ENCODE measurements around the gene TNFRSF12A.
"Not testable (repeated sequence)": the region's sequence is repeated elsewhere in the genome, so short reads cannot be mapped to it uniquely, and the experiment has no call there.

TNFRSF12A gene

GRCh38 chr16:3068487-3068886, 48.3 kb downstream of the TNFRSF12A start:
- no peak for DNase-seq (ENCODE audit: low read depth)
- no peak overlapping the region for H3K4me3 ChIP-seq (ENCODE audit: low read depth, low read length)
- TF ChIP-seq, protein P1, sequence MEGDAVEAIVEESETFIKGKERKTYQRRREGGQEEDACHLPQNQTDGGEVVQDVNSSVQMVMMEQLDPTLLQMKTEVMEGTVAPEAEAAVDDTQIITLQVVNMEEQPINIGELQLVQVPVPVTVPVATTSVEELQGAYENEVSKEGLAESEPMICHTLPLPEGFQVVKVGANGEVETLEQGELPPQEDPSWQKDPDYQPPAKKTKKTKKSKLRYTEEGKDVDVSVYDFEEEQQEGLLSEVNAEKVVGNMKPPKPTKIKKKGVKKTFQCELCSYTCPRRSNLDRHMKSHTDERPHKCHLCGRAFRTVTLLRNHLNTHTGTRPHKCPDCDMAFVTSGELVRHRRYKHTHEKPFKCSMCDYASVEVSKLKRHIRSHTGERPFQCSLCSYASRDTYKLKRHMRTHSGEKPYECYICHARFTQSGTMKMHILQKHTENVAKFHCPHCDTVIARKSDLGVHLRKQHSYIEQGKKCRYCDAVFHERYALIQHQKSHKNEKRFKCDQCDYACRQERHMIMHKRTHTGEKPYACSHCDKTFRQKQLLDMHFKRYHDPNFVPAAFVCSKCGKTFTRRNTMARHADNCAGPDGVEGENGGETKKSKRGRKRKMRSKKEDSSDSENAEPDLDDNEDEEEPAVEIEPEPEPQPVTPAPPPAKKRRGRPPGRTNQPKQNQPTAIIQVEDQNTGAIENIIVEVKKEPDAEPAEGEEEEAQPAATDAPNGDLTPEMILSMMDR (IDR thresholded peaks at IDR 0.05; ENCODE audit: control insufficient read depth, extremely low read depth, insufficient read depth), result no peak

DNA sequence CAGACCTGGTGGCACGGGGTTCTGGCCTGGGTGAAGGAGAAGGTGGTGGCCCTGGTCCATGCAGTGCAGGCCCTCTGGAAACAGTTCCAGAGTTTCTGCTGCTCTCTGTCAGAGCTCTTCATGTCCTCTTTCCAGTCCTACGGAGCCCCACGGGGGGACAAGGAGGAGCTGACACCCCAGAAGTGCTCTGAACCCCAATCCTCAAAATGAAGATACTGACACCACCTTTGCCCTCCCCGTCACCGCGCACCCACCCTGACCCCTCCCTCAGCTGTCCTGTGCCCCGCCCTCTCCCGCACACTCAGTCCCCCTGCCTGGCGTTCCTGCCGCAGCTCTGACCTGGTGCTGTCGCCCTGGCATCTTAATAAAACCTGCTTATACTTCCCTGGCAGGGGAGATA, 49.0 kb downstream of the TNFRSF12A start:
- not testable (repeated sequence) for H3K4me3 ChIP-seq (ENCODE audit: low read depth, low read length); DNase-seq (ENCODE audit: low read depth)

- TF ChIP-seq, protein P1 (IDR thresholded peaks at IDR 0.05; ENCODE audit: control insufficient read depth, extremely low read depth, insufficient read depth), result no peak
- no peak for DNase-seq (ENCODE audit: low read depth)
- H3K4me3 ChIP-seq (ENCODE audit: low read depth, low read length), result no peak overlapping the region
These were observed 50.5 kb downstream of the TNFRSF12A start for GRCh38 chr16:3070608-3071111.

DNA sequence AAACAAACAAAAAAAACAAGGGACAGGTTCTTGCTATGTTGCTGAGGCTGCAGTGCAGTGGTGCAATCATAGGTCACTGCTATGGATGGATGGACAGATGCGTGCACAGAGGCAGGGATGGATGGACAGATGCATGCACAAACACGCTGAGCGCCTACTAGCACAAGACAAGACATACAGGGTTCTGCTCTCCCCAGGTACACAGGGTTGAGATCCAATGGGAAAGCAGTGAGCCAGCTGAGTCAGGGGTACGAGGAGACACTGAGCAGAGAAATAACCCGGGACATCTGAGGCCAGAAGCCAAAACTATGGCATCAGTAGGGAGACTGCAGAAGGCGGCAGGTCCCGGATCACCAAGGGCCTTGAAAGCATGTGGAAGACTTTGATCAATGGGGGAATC, 51.5 kb downstream of the TNFRSF12A start:
- DNase-seq (ENCODE audit: low read depth), result no peak
- TF ChIP-seq, protein P1 (IDR thresholded peaks at IDR 0.05; ENCODE audit: control insufficient read depth, extremely low read depth, insufficient read depth), result no peak
- H3K4me3 ChIP-seq (ENCODE audit: low read depth, low read length), result no peak overlapping the region
